Germinal center (tissue), 1 donor: Measurements from ENCODE around the gene CALCOCO2.
"Not testable (repeated sequence)": the region's sequence is repeated elsewhere in the genome, so short reads cannot be mapped to it uniquely, and the experiment has no call there.

Experiments used
- DNase-seq: peaks from one replicate; pipeline ENCODE4 v3.0.0; 2012; ENCODE audit warnings: mixed read lengths, low spot score

The CALCOCO2 gene

DNA sequence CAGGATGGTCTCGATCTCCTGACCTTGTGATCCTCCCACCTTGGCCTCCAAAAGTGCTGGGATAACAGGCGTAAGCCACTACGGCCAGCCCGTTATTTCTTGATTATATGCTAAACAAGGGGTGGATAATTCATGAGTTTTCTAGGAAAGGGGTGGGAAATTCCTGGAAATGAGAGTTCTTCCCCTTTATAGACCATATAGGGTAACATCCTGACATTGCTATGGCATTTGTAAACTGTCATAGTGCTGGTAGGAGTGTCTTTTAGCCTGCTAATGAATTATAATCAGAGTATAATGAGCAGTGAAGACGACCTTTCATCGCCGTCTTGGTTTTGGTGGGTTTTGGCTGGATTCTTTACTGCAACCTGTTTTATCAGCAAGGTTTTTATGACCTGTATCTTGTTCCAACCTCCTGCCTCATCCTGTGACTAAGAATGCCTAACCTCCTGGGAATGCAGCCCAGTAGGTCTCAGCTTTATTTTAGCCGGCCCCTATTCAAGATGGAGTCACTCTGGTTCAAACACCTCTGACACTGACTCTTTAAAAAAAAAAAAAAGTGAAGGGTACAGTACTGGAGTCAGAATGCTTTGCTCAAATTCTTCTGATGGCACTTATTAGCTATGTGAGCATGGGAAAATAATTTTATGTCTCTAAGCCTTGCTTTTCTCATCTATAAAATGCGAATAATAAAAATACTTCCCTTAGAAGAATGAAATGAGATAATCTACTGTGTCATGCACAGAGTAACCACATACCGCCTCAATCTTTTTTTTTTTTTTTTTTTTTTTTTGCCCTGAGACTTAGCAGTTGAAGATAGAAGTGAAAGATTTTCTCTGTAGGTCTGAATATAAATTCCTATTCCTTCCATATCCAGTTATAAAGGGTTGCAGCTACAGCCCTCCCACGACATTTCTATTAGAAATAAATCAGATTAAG, 5.1 kb upstream of the CALCOCO2 start:
- no peak for DNase-seq

DNA sequence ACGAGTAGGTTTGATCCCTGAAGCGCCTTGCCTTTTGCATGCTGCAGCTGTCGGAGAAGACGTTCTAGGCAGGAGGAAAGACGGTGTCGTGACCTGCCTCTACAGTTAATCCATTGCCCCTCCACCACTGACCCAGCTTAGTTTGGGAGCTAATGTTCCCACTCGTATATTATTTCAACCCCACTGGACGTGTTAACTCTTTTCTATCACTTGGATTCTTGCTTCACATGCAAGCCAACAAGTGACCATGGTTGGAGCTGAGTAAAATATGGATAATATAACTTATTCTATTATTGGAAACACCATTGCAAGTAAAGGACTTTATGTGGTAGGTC, 681 bp downstream of the CALCOCO2 start:
- no peak for DNase-seq

DNA sequence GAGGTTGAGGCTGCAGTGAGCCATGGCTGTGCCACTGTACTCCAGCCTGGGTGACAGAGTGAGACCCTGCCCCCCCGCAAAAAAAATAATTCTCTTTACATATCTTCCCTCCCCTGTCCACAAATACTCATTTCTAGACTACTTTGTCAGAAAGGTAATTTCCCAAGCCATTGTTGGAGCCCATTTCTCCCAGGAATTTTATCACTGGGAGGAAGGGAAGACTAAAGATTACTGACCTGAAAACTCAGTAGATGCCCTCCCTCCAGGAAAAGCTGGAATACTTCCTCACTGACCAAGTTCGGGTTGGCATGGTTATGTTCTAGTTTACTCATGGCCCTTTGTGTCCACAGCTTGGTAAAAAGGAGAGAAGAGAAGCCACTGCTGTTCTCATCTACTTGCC, 4.1 kb downstream of the CALCOCO2 start:
- no peak for DNase-seq

GRCh38 chr17:48835971-48836370, 5.1 kb downstream of the CALCOCO2 start:
- DNase-seq = no peak

GRCh38 chr17:48837458-48837857, 6.6 kb downstream of the CALCOCO2 start:
- DNase-seq = not testable (repeated sequence)

DNA sequence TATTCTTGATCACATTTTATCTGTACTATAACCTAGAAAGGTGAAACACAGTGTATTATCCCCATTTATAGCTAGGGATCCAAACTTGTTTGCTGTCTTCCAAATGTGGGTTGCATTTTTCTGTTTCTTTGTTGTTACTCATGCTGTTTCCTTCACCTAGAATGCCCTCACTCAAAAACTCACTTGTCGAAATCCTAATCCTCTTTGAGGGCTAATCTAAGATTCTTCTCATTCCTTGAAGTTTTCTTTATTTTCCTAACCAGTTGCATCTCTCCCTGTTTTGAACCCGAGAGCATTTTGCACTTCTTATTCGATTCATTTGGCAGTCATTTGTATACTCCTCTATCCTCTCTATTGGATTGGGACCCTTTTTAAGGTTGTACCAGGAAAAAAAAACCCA, 9.6 kb downstream of the CALCOCO2 start:
- no peak for DNase-seq

- peak; percentile 37 for DNase-seq
Observed at GRCh38 chr17:48841395-48841831, 10.6 kb downstream of the CALCOCO2 start.

- DNase-seq = no peak
Observed at GRCh38 chr17:48842746-48843145, 11.9 kb downstream of the CALCOCO2 start.

GRCh38 chr17:48843187-48843900, 12.5 kb downstream of the CALCOCO2 start:
- no peak for DNase-seq

GRCh38 chr17:48850792-48851323, 20.0 kb downstream of the CALCOCO2 start:
- no peak for DNase-seq

DNA sequence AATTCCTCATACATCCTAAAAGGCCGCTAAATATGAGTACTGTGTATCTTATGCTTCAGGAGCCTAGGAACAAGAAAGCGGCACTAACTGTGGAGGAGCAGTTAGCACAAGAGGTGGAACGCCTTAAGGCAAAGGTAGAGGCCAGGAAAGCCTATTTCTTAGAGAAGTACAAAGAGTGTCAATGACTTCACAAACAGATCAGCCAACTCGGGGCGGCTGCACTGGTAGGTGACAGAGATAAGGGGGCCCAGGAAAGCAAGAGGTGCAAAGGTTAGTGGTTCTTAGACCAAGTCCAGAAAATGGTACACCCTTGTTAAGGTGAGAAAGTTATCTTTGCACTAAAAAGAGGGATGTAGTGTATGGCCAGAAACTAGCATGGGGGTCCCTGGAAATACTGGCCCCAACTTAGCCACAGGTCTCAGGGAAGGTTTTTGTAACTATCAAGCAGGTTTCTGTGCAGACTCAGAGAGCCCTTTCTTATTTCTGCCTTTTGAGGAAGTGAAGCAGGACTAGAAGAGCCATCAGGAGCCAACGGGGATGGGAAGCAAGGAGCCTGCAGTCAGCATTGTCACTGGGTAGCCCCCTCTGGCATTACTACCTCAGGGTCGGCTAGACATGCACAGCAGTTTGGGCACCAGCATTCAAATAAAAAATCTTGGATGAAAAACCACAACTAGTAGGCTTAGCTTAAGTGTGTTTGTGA, 24.1 kb downstream of the CALCOCO2 start:
- DNase-seq = no peak

DNA sequence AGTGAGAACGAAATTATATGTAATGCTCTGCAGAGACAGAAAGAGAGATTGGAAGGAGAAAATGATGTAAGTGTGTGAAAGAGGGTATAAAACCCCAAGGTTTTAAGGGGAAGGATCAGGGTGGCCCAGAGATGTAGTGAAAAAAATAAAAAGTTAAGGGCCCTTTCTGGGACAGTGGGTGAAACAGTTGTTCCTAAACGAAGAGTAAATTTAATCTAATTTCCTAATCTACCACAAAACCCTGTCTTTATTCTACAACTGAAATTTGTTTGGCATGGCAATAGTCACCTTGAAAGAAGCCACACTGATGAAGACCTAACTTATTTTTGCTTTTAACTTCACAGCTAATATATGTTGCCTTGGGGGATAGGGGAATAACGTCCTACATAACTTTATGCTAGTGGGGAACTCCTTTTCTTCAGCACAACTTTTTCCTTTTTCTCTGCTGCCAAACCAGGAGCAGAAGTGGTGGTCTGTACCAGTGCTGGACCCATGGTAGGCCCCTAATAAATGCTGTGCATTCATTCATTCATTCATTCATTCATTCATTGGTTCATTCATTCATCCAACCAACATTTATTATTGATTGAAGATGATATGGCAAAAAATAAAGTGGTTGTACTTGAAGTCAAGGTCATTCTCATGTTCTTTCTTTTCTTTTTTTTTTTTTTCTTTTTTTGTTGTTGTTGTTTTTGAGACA, 25.4 kb downstream of the CALCOCO2 start:
- DNase-seq = no peak

- DNase-seq = no peak
Observed at GRCh38 chr17:48860034-48860433, 29.2 kb downstream of the CALCOCO2 start.

- no peak for DNase-seq
Observed at GRCh38 chr17:48860456-48860855, 29.6 kb downstream of the CALCOCO2 start.

DNA sequence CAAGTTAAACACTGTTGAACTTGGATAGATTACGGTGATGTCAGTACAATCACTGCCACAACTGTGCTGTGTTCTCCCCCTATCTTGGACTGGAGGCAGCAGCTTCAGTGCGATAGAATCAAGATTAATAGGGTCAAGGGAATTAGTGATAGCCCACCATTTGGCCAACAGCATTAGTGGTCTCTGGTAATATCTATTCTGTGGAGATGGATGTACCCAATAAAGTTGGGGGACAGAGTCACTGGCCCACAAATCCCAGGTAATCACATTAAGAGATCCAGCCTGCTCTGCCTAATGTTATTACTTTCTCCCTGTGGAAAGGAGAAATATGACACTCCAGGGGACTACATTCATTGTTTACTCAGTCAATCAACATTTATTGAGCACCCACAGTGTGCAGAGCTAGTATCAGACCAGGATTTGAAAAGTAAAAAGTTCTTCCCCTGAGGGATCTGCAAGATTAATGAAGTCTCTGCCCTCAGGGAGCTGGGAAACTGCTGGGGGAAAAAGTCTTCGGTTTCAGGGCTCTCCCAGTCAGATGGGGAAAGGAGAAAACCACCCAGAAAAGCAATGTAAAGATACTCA, 38.2 kb downstream of the CALCOCO2 start:
- no peak for DNase-seq

- no peak for DNase-seq
Observed at GRCh38 chr17:48869821-48870318, 39.0 kb downstream of the CALCOCO2 start.

DNA sequence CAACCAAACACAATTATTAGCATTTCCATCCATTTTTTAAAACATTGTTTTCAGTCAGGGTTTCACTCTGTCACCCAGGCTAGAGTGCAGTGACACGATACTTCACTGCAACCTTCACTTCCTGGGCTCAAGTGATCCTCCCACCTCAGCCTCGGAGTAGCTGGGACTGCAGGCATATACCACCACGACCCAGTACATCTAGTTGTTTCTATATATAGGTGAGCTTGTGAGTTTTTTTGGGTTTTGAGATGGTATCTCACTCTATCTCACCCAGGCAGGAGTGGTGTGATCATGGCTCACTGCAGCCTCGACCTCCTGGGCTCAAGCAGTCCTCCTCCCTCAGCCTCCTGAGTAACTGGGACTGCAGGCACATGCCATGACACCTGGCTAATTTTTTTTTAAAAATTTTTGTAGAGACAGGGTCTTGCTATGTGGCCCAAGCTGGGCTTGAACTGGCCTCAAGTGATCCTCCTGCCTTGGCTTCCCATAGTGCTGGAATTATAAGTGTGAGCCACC, 40.3 kb downstream of the CALCOCO2 start:
- DNase-seq = no peak

DNA sequence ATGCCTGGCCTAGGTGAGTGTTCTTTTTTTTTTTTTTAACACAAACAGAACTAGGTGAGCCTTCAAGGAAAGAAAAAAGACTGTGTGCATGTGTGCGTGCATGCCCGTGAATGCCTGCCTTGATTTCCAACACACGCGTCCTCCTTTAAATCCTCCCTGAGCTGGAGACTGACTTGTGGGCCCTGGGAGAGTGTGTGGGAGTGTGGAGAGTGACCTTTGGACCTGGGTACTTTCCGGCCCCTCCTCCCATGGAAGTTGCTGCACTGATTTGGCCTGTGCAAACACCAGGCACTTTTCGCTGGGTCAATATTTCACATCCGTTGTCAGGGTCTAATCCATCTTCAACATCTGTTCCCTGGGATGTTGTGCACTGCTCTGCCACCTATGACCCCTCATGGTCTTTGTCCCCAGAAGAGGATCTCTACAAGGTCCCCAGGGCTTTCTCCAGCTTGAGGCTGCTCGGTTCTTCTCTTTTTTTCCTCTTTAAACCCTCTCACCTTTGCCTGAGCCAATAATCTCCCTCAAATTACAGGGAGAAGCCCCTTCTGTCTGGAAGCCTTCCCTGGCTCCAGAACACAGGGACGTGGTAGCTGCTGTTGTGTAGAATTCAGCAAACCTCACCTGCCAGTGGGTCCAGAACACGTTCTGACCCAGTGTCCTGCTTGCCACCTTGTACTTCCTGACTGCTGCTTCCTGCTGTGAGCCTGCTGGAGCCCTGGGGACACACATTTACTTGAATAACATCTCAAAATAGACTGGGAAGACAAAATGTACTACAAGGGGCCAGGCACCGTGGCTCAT, 40.9 kb downstream of the CALCOCO2 start:
- DNase-seq = no peak

DNA sequence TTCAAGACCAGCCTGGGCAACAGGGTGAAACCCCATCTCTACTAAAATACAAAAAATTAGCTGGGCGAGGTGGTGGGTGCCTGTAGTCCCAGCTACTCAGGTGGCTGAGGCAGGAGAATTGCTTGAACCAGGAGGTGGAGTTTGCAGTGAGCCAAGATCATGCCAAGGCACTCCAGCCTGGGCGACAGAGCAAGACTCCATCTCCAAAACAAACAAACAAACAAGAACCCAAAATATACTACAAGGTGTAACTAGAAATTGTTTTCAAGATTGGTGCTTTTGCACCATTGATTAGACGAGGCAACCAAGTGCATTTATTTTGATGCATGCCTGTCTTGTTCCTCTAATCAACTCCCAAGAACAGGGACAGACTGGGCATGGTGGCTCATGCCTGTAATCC, 41.6 kb downstream of the CALCOCO2 start:
- DNase-seq = not testable (repeated sequence)

GRCh38 chr17:48873209-48873608, 42.4 kb downstream of the CALCOCO2 start:
- DNase-seq = no peak
